Mucosa of descending colon (tissue), 3 donors: ENCODE data around the gene MPRIP. TPM values are rescaled to one million over a fixed set of nuclear protein-coding genes. Genes with fewer than 3 reads are reported as not detected.

Experiments used
- ATAC-seq: fragments of 200-7000 bp; cut with Tn5 transposase; one replicate; pipeline ENCODE4 v1.9.1; 2020; ENCODE audit warnings: mild to moderate bottlenecking, moderate library complexity
- DNase-seq, 3 donors: peaks; one replicate each; pipeline ENCODE4 v3.0.0-alpha.2; 2020
- H3K36me3 ChIP-seq: fragments of 200-600 bp; one replicate; pipeline ENCODE4 v1.8.0; 2021; ENCODE audit warnings: low read depth, mild to moderate bottlenecking
- H3K4me1 ChIP-seq: fragments of 200-600 bp; one replicate; pipeline ENCODE4 v1.8.0; 2021; ENCODE audit warnings: low read depth, mild to moderate bottlenecking
- H3K4me3 ChIP-seq: fragments of 200-600 bp; one replicate; pipeline ENCODE4 v1.8.0; 2021; ENCODE audit warnings: mild to moderate bottlenecking
- H3K9me3 ChIP-seq: fragments of 200-600 bp; one replicate; pipeline ENCODE4 v1.8.0; 2021; ENCODE audit warnings: mild to moderate bottlenecking
- CTCF ChIP-seq: fragments of 200-600 bp; IDR thresholded peaks from one replicate; pipeline ENCODE4 v1.8.0; 2022; ENCODE audit warnings: antibody characterized with exemption, mild to moderate bottlenecking
- intact Hi-C, 2 donors: fragments of 100-400 bp; cut with DNase I in 1 of 2; cut with micrococcal nuclease in 1 of 2; formaldehyde crosslinking; loops; one replicate each; pipeline versions ENCODE4 v1.11.0 to v1.11.1; 2022; cut with DNase I, micrococcal nuclease
- total RNA-seq, 3 donors: library from RNA; stranded (reverse); fragmentation: NEBNext Ultra II Directional in 2 of 3; extraction: Animal tissue kit (Norgen Biotek cat#: 25700) in 2 of 3; gene quantifications; one replicate each; pipeline versions ENCODE4 v1.2.1 to v1.2.4, GENCODE V29; 2021 to 2023
- donor health status: DM: no; HTN: no; CAD: no; lungs with moderate emphysema.
- donor health status: DM: no; HTN: no; CAD: no.
- donor health status: DM: no; HTN: yes; CAD: no.

The MPRIP gene
- total RNA-seq, 3 donors from 2014 or later = 150 to 249 (median 231) TPM

GRCh38 chr17:17078832-17079231 lies 36.6 kb downstream of the MPRIP start:
- TF ChIP-seq CTCF = no peak
- intact Hi-C loops = no loop called here
- DNase-seq = peak in 1 of 3 donors; percentile 38
- no peaks in the 10 kb centered on the region for H3K36me3 ChIP-seq
- peaks cover 47% of the 10 kb centered on the region for H3K4me1 ChIP-seq
- ATAC-seq = no peak
- H3K9me3 ChIP-seq = no peaks in the 10 kb centered on the region
- no peak overlapping the region for H3K4me3 ChIP-seq

GRCh38 chr17:17079336-17079735 lies 37.1 kb downstream of the MPRIP start:
- Histone ChIP-seq H3K4me1 (peaks cover 42% of the 10 kb centered on the region), H3K4me3 (no peak overlapping the region), H3K9me3 (no peaks in the 10 kb centered on the region), H3K36me3 (no peaks in the 10 kb centered on the region)
- intact Hi-C loops = no loop called here
- ATAC-seq (no peak), DNase-seq (peak in 1 of 3 donors; percentile 20)
- TF ChIP-seq CTCF = no peak

GRCh38 chr17:17079761-17080160 lies 37.5 kb downstream of the MPRIP start:
- Histone ChIP-seq H3K4me1 (peaks cover 41% of the 10 kb centered on the region), H3K36me3 (no peaks in the 10 kb centered on the region), H3K4me3 (no peak overlapping the region), H3K9me3 (no peaks in the 10 kb centered on the region)
- TF ChIP-seq CTCF = no peak
- intact Hi-C loops = no loop called here
- ATAC-seq = no peak
- peak in 1 of 3 donors; percentile 31 for DNase-seq

GRCh38 chr17:17080181-17080631 lies 37.9 kb downstream of the MPRIP start:
- Histone ChIP-seq H3K4me1 (peaks cover 41% of the 10 kb centered on the region), H3K4me3 (no peak overlapping the region), H3K36me3 (no peaks in the 10 kb centered on the region), H3K9me3 (no peaks in the 10 kb centered on the region)
- no peak for TF ChIP-seq CTCF
- DNase-seq (peak in 1 of 3 donors; percentile 26), ATAC-seq (peak; percentile 8)
- intact Hi-C loops = no loop called here

- TF ChIP-seq CTCF = no peak
- peak in 1 of 3 donors; percentile 16 for DNase-seq
- Histone ChIP-seq H3K4me3 (no peak overlapping the region), H3K4me1 (peaks cover 41% of the 10 kb centered on the region), H3K36me3 (no peaks in the 10 kb centered on the region), H3K9me3 (no peaks in the 10 kb centered on the region)
- ATAC-seq = no peak
- intact Hi-C loops = no loop called here
Measured at GRCh38 chr17:17080781-17081180, 38.5 kb downstream of the MPRIP start.
